Measurements from ENCODE around the gene PDE10A. TPM values are rescaled to one million over a fixed set of nuclear protein-coding genes. Genes with fewer than 3 reads are reported as not detected.

Gene PDE10A
- total RNA-seq, 2 experiments from 2014 or later, result not detected

GRCh38 chr6:165661664-165662025 lies 1.4 kb downstream of the PDE10A start:
- H3K27me3 Mint-ChIP-seq, result peaks cover 49% of the 10 kb centered on the region
- intact Hi-C loops (cut with micrococcal nuclease), result no loop called here
- H3K4me1 Mint-ChIP-seq (ENCODE audit: low read depth), result peaks cover 5% of the 10 kb centered on the region
- ChIA-PET CTCF (no interaction called here), POLR2A (no interaction called here)
- ATAC-seq, result no peak
- no peak overlapping the region for H3K27ac Mint-ChIP-seq
- no peak for TF ChIP-seq CTCF (IDR thresholded peaks at IDR 0.05)
- no peak overlapping the region for H3K4me3 Mint-ChIP-seq
- DNase-seq, result no peak
- H3K9me3 Mint-ChIP-seq, result no peaks in the 10 kb centered on the region
- no peaks in the 10 kb centered on the region for H3K36me3 Mint-ChIP-seq (ENCODE audit: low read depth)

DNA sequence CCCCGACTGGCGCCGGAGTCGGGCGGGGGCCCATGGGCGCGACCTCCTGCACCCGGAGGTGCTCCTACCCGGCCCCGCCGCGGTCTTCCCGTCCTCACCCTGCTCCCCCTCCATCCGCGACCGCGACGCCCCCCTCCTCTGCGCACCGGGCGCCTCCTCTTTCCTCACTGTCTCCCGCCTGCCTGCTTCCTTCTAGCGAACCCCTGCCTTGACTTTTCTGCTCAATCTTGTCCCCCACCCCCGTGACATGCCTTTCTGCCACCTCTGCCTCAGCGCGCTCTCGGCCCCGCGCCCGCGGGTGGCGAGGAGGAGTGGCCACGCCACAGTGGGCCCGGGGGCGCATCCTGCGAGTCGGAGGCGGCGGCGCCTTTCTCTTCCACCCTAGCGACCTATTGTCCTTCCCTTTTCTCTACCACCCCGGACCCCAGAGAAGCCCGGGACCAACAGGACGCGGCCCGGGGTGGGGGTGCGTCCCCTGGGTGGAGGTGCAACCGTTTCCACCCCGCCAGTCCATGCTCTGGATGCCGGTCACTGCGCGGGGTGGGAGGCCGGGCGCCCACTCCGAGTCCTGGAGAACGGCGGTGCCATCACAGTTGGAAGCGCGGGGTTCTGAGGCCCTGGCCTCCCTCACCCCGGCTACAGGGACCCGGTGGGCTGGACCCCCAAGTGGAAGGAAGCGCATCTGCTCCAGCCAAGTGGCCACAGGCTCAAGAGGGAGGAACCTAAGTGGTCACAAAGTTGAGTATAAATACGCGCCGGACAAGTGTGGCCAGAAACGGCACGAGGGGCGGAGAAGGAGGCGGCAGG lies 2.0 kb downstream of the PDE10A start:
- Mint-ChIP-seq H3K27ac (no peak overlapping the region), H3K36me3 (ENCODE audit: low read depth) (no peaks in the 10 kb centered on the region), H3K4me3 (no peak overlapping the region), H3K9me3 (no peaks in the 10 kb centered on the region), H3K4me1 (ENCODE audit: low read depth) (peaks cover 5% of the 10 kb centered on the region), H3K27me3 (peaks cover 45% of the 10 kb centered on the region)
- TF ChIP-seq CTCF (IDR thresholded peaks at IDR 0.05), result no peak
- POLR2A ChIA-PET, result no interaction called here
- CTCF ChIA-PET, result no interaction called here
- DNase-seq (no peak), ATAC-seq (no peak)
- intact Hi-C loops (cut with micrococcal nuclease), result no loop called here

GRCh38 chr6:165659945-165660856 lies 2.8 kb downstream of the PDE10A start:
- no peak overlapping the region for H3K27ac Mint-ChIP-seq

DNA sequence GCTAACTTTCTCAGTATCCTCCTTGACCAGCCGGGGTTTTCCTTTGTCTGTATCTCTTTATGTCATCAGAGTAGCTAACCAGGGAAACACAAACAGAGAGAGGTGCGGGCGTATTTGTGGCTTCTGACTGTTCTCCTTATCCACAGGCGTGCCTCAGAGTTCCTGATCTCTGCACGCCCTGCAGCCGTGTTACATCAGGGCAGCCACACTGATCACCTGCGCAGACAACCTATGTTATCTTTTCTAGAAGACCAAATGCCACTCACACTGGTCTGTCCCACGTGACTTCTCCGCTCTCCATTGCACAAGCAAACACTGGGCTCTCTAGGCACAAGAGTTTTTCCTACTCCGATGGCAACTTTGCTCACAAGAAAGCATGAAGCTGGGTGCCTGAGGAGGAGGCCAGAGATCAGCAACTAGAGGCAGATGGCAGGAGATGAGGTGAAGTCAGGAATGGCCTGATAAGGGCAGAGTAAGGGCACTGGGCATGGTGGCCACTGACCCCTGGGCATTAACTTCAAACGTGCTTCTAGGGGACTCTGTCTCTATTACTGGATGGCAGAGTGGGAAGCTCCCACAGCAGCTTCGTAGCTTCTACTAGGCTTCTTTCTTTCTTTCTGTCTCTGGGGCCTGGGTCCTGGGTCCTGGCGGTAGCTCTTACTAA lies 4.5 kb downstream of the PDE10A start:
- peaks cover 27% of the 10 kb centered on the region for H3K27me3 Mint-ChIP-seq
- CTCF ChIA-PET, result no interaction called here
- DNase-seq (no peak), ATAC-seq (no peak)
- no peak overlapping the region for H3K27ac Mint-ChIP-seq
- no peaks in the 10 kb centered on the region for H3K36me3 Mint-ChIP-seq (ENCODE audit: low read depth)
- intact Hi-C loops (cut with micrococcal nuclease), result no loop called here
- no peak for TF ChIP-seq CTCF (IDR thresholded peaks at IDR 0.05)
- H3K4me1 Mint-ChIP-seq (ENCODE audit: low read depth), result peaks cover 3% of the 10 kb centered on the region
- H3K9me3 Mint-ChIP-seq, result no peaks in the 10 kb centered on the region
- POLR2A ChIA-PET, result no interaction called here
- H3K4me3 Mint-ChIP-seq, result no peak overlapping the region

More at GRCh38 chr6:165659945-165660856, 2.8 kb downstream of the PDE10A start:
- intact Hi-C loops (cut with micrococcal nuclease), result no loop called here
- H3K4me1 Mint-ChIP-seq (ENCODE audit: low read depth), result peaks cover 5% of the 10 kb centered on the region
- DNase-seq (no peak), ATAC-seq (no peak)
- H3K36me3 Mint-ChIP-seq (ENCODE audit: low read depth), result no peaks in the 10 kb centered on the region
- no peaks in the 10 kb centered on the region for H3K9me3 Mint-ChIP-seq
- H3K27me3 Mint-ChIP-seq, result peaks cover 42% of the 10 kb centered on the region
- ChIA-PET CTCF (no interaction called here), POLR2A (no interaction called here)
- no peak for TF ChIP-seq CTCF (IDR thresholded peaks at IDR 0.05)
- no peak overlapping the region for H3K4me3 Mint-ChIP-seq

Data from activated CD8-positive, alpha-beta T cell treated with anti-CD3 and anti-CD28 coated beads for 36 hours (primary cell).